Hematopoietic multipotent progenitor cell treated with erythropoietin and hydrocortisone succinate and interleukin-3 and kit ligand, for 4 days (in vitro differentiated cells): Measurements from ENCODE around the gene RHOT1.
A peak's percentile ranks its signal among the peaks of the same experiment; 100 is the strongest.
"Not testable (repeated sequence)": the region's sequence is repeated elsewhere in the genome, so short reads cannot be mapped to it uniquely, and the experiment has no call there.

Experiments used
- DNase-seq: peaks from one replicate; pipeline ENCODE4 v3.0.0-alpha.2; 2015

The RHOT1 gene

GRCh38 chr17:32142038-32142856 lies at the start of gene RHOT1:
Gene RHOT1 (plus strand): TSS chr17:32142502. CDS start chr17:32142693, 191 bp downstream.
- DNase-seq, result peak; percentile 92

DNA sequence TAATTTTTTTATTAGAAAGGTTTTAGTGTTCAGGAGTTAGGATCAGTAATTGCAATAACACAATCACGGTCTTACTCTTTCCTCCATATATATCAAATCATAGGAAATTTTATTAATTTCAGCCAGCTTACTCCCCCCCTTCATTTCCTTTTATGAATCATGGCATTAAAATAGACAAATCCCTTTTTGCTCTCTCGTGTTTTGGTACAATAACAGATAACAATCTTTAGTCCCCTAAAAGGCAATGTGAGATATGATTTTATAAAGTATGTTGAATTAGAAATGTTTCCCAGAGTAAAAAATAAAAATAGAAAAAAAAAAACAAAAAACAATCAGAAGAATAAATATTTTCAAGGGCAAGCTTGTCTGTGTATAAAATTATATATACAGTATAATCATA lies 42.6 kb upstream of the RHOT1 start:
- no peak for DNase-seq

DNA sequence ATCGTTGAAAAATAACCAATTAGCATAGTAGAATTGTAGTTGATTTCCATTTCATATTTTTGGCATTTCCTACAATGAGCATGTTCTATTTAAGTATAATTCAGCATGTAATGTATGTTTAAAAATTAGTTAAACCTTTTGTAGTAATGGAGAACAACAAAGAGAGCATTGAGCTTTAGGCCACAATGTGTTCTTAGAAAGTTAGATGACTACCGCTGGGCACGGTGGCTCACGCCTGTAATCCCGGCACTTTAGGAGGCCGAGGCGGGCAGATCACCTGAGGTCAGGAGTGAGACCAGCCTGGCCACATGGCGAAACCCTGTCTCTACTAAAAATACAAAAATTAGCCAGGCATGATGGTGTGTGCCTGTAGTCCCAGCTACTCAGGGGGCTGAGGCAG lies 42.0 kb upstream of the RHOT1 start:
- not testable (repeated sequence) for DNase-seq

DNA sequence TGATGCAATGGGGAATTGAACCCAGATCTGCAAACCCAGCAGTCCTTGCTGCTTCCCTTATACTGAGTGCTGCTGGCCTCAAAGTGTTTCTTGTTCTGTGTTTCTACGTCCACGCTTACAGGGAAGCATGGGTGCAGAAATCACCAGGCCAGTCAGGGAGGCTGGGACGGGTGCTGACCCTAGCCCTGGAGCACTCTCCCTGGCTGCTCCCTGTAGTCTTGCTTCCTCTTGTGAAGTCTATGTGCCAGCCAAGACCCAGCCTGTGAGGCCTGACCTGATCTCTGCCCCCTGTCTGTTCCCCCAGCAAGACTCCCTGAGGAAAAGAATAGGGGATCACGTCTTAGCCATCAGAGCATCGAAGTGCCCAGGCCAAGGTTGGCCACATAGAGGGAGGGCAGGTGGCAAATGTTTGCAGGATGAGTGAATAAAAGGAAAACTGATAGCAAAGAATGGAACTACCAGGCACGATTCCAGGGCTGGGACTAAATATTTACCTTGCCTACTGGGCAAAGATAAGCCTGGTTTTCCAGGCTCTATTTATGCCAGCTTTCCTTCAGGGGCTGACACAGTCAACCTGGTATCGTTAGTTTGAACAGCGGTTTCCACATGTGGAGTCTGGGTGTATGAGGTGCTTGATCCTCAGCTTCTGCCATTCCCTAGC lies 41.2 kb upstream of the RHOT1 start:
- DNase-seq, result no peak

- DNase-seq, result no peak
These were observed 40.1 kb upstream of the RHOT1 start for GRCh38 chr17:32102172-32102571.

GRCh38 chr17:32102646-32103186 lies 39.6 kb upstream of the RHOT1 start:
- DNase-seq, result no peak

- DNase-seq, result no peak
These were observed 38.7 kb upstream of the RHOT1 start for GRCh38 chr17:32103476-32104113.

GRCh38 chr17:32104158-32104557 lies 38.1 kb upstream of the RHOT1 start:
- DNase-seq, result peak; percentile 54

DNA sequence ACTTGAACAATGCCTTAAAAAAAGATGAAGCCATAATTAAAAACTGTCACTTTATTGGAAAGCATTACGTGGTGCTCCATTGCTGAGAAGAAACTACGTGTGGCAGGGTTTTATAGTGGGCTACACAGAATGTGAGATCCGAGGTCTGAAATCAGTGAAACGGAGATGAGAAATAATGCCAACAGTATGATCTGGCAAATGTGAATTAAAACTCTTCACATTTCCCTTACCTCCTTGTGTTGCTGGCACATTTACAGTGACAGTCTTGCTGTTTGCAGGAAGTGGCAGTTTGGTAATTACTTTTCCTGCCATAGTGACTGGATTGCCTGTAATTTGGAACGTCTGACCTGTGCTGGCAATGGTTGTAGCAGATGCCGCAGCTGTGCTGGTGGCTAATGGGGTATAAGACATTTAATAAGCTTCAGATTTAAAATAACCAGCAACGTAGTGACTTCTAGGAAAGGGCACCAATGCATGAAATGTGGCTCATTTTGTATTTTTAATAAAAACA lies 35.8 kb upstream of the RHOT1 start:
- not testable (repeated sequence) for DNase-seq

- not testable (repeated sequence) for DNase-seq
These were observed 35.1 kb upstream of the RHOT1 start for GRCh38 chr17:32107194-32107593.

GRCh38 chr17:32110596-32110995 lies 31.7 kb upstream of the RHOT1 start:
- no peak for DNase-seq

DNA sequence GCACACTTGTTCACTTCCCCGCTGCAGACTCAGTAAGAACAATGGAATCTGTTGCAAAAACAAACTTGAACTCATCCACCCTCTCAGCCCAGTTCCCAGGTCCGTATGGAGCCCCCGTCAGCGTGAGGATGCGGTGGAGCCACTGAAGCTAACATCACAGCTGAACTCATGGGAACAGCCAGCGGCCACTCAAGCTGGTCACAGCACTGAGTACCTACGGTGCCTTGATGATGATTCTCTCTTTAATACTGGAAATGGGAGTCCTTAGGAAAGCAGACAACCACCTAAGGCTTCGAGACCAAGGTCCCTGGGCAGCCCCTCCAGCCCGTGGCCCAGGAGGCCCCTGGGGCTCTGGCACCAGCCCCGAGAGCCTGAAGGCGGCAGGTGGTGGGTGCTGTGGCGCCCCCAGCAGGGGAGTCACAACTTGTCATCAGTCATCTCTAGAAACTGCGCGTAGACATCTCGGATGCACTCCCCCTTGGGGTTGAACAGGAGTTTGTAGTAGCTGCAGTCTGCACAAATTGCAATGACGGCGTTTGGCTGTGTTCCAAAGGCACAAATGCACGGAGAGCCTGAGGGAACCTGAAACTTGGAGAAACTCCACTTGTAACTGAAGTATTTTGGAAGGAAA lies 31.0 kb upstream of the RHOT1 start:
- peak; percentile 75 for DNase-seq

GRCh38 chr17:32112416-32112815 lies 29.9 kb upstream of the RHOT1 start:
- no peak for DNase-seq

DNA sequence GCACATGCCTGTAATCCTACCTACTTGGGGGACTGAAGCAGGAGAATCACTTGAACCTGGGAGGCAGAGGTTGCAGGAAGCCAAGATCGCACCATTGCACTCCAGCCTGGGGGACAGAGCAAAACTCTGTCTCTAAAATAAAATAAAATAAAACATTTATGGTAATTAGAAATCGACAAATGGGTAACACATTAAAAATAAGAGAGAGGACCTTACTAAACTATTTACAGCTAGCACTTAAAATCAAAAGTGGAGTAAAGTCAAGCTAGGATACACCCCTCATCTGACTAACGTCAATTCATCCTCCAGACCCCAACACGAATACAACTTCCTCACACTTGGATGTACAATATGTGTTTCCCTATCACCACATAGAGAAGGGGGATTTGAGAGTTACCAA lies 27.8 kb upstream of the RHOT1 start:
- no peak for DNase-seq

DNA sequence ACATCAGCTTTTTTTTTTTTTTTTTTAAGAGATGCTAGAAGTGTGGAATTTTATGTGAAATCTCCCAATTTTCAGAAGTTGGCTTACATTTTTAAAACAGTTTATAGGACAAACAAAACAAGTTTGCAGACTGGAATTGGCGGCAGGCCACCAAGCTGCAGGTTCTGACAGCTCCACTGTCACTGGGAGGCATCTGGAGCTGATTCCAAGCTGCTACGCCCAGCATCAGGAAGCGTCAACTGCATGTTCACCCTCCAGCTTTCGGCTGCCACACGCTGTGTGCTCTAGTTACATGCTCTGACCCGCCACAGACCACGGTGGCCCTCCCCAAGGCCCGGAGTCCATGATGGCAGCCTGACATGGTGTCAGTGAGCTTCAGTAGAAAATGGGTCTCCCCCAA lies 26.8 kb upstream of the RHOT1 start:
- DNase-seq, result not testable (repeated sequence)

GRCh38 chr17:32116937-32117336 lies 25.4 kb upstream of the RHOT1 start:
- DNase-seq, result no peak

DNA sequence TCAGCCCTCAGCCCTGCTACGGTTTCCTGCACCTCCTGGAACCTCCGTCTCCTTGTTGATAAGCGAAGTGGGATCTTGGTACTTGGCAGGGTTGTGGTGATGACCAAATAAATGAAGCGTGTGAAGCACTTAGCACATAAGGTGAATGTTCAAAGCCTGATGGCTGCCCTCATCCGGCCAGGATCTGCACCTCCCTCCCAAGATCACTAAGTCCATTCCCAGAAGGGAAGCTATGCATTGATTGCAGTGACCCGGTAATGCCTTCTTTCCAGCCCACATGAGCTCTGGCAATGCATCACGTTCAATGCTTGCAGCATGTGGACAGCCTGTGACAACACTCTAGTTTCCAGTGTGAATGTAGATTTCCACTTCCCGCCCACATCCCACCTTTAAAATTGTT lies 24.9 kb upstream of the RHOT1 start:
- no peak for DNase-seq

GRCh38 chr17:32118088-32118487 lies 24.2 kb upstream of the RHOT1 start:
- DNase-seq, result not testable (repeated sequence)

- no peak for DNase-seq
These were observed 23.5 kb upstream of the RHOT1 start for GRCh38 chr17:32118835-32119234.

DNA sequence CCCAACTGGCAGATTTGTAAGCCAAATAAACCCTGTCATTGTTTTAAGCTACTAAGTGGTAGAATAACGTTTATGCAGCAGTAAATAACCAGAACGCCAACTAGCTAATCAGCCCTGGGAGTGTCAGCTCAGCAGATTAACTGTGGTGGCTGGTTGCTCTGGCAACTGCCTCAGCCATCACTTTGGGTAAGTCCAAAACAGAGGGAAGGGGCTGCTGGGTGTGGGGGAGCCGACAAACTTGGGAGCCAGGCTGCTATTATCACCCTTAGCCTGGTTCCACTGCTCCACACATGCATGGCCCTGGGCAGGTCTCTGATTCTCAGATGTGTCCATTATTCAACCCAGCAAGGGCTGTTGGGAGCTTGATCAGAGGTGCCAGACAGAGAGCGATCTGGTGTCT lies 22.2 kb upstream of the RHOT1 start:
- DNase-seq, result no peak

GRCh38 chr17:32120716-32121115 lies 21.6 kb upstream of the RHOT1 start:
- DNase-seq, result no peak

DNA sequence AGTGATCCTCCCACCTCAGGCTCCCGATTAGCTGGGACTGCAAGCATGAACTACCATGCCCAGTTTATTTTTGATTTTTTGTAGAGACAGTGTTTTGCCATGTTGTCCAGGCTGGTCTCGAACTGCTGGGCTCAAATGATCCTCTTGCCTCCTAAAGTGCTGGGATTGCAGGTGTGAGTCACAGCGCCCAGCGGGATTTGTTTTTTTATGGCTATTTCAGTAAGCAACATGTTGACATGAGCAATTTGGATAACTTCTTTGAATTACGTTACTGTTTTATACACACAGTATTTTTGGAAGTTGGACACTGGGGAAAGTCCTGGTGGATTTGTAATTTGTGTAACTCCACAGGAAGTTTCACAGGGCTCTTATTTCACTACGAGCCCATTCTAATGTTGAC lies 18.5 kb upstream of the RHOT1 start:
- no peak for DNase-seq
